Nephron progenitor cell (in vitro differentiated cells): ENCODE results near the gene IL17RD.
A peak's percentile ranks its signal among the peaks of the same experiment; 100 is the strongest.

Experiments
- DNase-seq: peaks from one replicate; pipeline ENCODE4 v3.0.0; 2021
- H3K27ac Mint-ChIP-seq: 2 replicates; pipeline ENCODE4 v1.8.0; 2021; ENCODE audit warnings: mild to moderate bottlenecking, moderate library complexity, mixed read lengths
- H3K27me3 Mint-ChIP-seq: 2 replicates; pipeline ENCODE4 v1.8.0; 2021; ENCODE audit warnings: mild to moderate bottlenecking, low read depth, mixed read lengths; ENCODE audit not compliant: poor library complexity
- H3K36me3 Mint-ChIP-seq: 2 replicates; pipeline ENCODE4 v1.8.0; 2021; ENCODE audit warnings: low read depth, mixed read lengths
- H3K4me1 Mint-ChIP-seq: 2 replicates; pipeline ENCODE4 v1.8.0; 2021; ENCODE audit warnings: mixed read lengths
- H3K4me3 Mint-ChIP-seq: 2 replicates; pipeline ENCODE4 v1.8.0; 2021; ENCODE audit warnings: mild to moderate bottlenecking, moderate library complexity, mixed read lengths
- H3K9me3 Mint-ChIP-seq: 2 replicates; pipeline ENCODE4 v1.8.0; 2021; ENCODE audit warnings: mild to moderate bottlenecking, moderate library complexity, mixed read lengths
- TF ChIP-seq, protein P1 (sequence below): fragments of 200-600 bp; sonication (generic); IDR thresholded peaks from 2 replicates; pipeline ENCODE4 v1.5.0; 2021; ENCODE audit warnings: antibody characterized with exemption

IL17RD gene

DNA sequence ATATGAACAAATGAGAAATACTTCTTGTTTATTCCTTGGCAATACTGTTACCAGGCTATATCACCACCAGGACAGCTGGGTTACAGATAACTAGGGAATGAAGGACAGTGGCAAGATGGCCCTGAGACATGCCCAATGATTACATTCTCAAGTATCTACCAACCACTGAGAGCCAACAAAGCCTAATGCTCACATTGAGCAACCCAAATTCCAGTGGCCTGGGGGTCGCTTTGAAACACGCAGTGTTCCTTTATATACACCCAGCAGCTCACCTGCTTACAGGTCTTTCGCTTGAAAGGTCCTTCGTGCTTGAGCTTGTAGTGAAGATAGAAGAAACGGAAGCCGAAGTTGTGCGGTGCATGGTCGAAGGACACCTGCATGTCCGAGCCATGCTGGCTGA, 59.6 kb downstream of the IL17RD start:
- no peak for DNase-seq
- Mint-ChIP-seq H3K4me3 (no peak overlapping the region), H3K4me1 (peaks cover 33% of the 10 kb centered on the region), H3K9me3 (no peaks in the 10 kb centered on the region), H3K27ac (no peak overlapping the region), H3K36me3 (peaks cover 76% of the 10 kb centered on the region), H3K27me3 (peaks cover 2% of the 10 kb centered on the region)
- TF ChIP-seq, protein P1, sequence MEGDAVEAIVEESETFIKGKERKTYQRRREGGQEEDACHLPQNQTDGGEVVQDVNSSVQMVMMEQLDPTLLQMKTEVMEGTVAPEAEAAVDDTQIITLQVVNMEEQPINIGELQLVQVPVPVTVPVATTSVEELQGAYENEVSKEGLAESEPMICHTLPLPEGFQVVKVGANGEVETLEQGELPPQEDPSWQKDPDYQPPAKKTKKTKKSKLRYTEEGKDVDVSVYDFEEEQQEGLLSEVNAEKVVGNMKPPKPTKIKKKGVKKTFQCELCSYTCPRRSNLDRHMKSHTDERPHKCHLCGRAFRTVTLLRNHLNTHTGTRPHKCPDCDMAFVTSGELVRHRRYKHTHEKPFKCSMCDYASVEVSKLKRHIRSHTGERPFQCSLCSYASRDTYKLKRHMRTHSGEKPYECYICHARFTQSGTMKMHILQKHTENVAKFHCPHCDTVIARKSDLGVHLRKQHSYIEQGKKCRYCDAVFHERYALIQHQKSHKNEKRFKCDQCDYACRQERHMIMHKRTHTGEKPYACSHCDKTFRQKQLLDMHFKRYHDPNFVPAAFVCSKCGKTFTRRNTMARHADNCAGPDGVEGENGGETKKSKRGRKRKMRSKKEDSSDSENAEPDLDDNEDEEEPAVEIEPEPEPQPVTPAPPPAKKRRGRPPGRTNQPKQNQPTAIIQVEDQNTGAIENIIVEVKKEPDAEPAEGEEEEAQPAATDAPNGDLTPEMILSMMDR = no peak

DNA sequence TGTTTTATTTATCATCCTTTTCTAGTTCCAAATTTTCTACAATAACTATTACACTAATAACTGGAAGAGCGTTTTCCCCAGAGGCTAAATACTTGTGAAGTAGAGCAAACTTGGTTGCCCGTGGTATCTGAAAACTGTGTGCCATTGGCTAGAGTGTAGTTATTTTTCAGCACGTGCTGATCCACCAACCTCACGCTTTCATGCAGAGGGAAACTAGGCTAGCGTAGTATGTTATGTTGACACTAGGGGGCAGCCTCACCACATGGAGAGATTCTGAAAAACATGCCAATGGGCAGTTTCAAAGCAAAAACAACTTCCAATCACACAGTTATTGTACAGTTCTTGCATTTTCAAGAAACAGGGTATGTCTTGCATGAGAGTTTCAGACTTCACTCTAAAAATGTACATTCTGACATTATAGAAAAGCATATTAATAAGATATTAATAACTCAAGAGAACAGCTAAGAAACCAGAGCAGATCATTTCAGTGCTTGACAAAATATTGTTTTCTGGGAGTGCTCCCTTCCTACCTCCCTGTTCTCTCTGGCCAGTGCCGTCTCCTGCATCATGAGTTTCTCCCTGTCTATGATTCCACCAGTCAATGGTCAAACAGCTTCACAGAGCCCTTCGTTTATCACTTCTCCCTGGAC, 65.0 kb downstream of the IL17RD start:
- Mint-ChIP-seq H3K36me3 (peaks cover 78% of the 10 kb centered on the region), H3K27ac (peak overlapping the region; percentile 72)

DNA sequence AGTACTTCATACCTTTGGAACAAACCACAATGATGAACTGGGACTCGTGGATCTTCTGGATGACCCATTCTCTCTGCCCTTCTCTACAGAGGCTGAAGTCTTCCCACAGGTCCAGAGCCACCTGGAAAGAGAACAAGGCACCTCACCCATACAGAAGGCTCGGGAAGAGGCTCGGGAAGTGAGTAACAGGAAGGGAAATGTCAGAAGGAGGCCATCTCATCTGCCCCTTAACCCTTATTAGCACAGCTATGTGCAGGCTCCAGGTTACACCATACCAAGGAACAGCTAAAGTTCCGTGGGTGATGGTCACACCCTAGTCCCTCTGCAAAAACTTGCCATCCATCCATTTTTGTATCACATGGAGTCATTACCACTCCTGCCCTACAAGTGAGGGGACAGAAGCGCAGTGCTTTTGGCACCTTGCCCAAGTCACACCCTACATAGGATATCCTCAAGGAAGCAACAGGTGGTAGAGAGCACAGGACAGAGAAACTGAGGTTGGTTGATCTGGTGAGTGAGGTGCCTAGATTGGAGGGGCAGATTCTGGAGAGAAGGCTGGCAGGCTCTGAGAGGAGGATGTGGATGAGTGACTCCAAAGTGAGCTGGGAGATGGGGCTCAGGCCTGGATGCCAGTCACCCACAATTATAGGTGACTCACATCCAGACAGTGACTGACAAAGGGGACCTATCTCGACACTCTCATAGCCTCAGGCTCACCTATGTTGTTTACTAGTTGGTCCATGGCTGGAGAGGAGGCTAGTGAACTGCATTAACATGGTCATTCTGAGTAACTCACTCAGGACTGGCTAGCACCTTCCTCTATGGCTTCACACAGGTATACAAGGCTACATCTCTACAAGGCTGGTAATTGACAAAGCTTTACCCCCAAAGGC, 66.5 kb downstream of the IL17RD start:
- H3K27me3 Mint-ChIP-seq = no peaks in the 10 kb centered on the region
- DNase-seq = no peak

More for the DNA sequence above, 65.0 kb downstream of the IL17RD start:
- no peak overlapping the region for H3K4me3 Mint-ChIP-seq
- DNase-seq = peak; percentile 75
- H3K4me1 Mint-ChIP-seq = peaks cover 28% of the 10 kb centered on the region
- no peaks in the 10 kb centered on the region for H3K27me3 Mint-ChIP-seq
- TF ChIP-seq, protein P1 = peak; percentile 91
- H3K9me3 Mint-ChIP-seq = no peaks in the 10 kb centered on the region

DNA sequence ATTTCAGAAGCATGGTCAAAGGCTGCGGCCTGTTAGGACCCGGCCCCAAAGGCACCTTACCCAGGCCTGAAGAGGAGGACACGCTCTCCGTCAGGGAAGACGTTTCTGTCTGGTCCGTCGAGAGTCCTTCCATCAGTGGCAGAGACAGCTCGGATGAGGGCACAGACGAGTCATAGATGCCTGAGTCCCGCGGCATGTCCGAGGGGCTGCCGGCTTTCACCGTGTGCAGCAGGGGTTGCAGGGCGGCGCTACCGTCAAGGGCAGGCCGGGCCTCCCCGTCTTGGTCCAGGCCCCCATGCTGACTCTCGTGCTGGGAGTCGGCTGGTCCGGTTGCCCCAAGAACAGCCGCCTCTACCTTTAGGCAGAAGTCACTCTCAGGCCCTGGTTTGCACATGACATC, 67.6 kb downstream of the IL17RD start:
- Mint-ChIP-seq H3K36me3 (peaks cover 84% of the 10 kb centered on the region), H3K4me1 (peaks cover 38% of the 10 kb centered on the region), H3K27ac (no peak overlapping the region), H3K27me3 (no peaks in the 10 kb centered on the region), H3K4me3 (no peak overlapping the region), H3K9me3 (no peaks in the 10 kb centered on the region)
- TF ChIP-seq, protein P1 = no peak
- DNase-seq = no peak

More for the DNA sequence above, 66.5 kb downstream of the IL17RD start:
- no peaks in the 10 kb centered on the region for H3K9me3 Mint-ChIP-seq
- TF ChIP-seq, protein P1 = no peak
- H3K4me3 Mint-ChIP-seq = no peak overlapping the region
- no peak overlapping the region for H3K27ac Mint-ChIP-seq
- H3K4me1 Mint-ChIP-seq = peaks cover 43% of the 10 kb centered on the region
- H3K36me3 Mint-ChIP-seq = peaks cover 81% of the 10 kb centered on the region

DNA sequence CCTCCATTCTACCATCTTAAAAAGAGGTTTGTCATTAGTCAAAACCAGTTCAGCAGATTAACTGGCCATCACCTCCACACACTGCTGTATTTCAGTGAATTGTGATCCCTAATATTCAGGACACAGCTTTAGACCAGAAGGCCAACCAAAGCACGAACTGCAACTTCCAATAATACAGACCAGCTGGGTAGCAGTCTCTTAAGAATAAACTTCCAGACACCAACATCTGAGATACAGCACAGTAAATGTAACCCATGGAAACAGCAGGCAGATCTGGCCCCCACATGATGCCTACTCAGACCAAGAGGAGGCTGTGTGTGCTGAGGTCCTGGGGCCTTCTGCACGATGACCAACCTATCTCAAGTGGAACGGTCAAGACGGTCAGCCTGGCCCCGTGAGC, 69.8 kb downstream of the IL17RD start:
- Mint-ChIP-seq H3K27me3 (no peaks in the 10 kb centered on the region), H3K4me3 (no peak overlapping the region), H3K36me3 (peaks cover 84% of the 10 kb centered on the region), H3K4me1 (peaks cover 33% of the 10 kb centered on the region), H3K27ac (peak overlapping the region; percentile 27), H3K9me3 (no peaks in the 10 kb centered on the region)
- no peak for DNase-seq
- TF ChIP-seq, protein P1 = no peak
